Activated CD8-positive, alpha-beta T cell treated with anti-CD3 and anti-CD28 coated beads for 36 hours (primary cell): ENCODE measurements around the gene PDE4B. TPM values are rescaled to one million over a fixed set of nuclear protein-coding genes. Genes with fewer than 3 reads are reported as not detected.

Experiments used
- ATAC-seq: fragments of 200-7000 bp; cut with Tn5 transposase; one replicate; pipeline ENCODE4 v1.10.0; 2021; ENCODE audit warnings: mild to moderate bottlenecking, moderate library complexity
- CTCF ChIA-PET: fragments of 350-600 bp; sonication (Branson Sonifier 250); formaldehyde crosslinking; loops from one replicate; lab custom pipeline; 2021; ENCODE audit warnings: antibody characterized with exemption; lab: Charles Lee
- POLR2A ChIA-PET: fragments of 350-600 bp; sonication (Branson Sonifier 250); formaldehyde crosslinking; loops from one replicate; lab custom pipeline; 2021; ENCODE audit warnings: antibody characterized with exemption; lab: Charles Lee
- DNase-seq: peaks from one replicate; pipeline ENCODE4 v3.0.0-alpha.2; 2020
- H3K27ac Mint-ChIP-seq: one replicate; pipeline ENCODE4 v1.8.0; 2021; ENCODE audit warnings: mild to moderate bottlenecking, mixed read lengths
- H3K27me3 Mint-ChIP-seq: one replicate; pipeline ENCODE4 v1.8.0; 2021; ENCODE audit warnings: mixed read lengths
- H3K36me3 Mint-ChIP-seq: one replicate; pipeline ENCODE4 v1.8.0; 2021; ENCODE audit warnings: low read depth, mixed read lengths
- H3K4me1 Mint-ChIP-seq: one replicate; pipeline ENCODE4 v1.8.0; 2021; ENCODE audit warnings: low read depth, mixed read lengths
- H3K4me3 Mint-ChIP-seq: one replicate; pipeline ENCODE4 v1.8.0; 2021; ENCODE audit warnings: mild to moderate bottlenecking, moderate library complexity, mixed read lengths
- H3K9me3 Mint-ChIP-seq: one replicate; pipeline ENCODE4 v1.8.0; 2021; ENCODE audit warnings: mixed read lengths
- intact Hi-C: fragments of 100-400 bp; cut with micrococcal nuclease; formaldehyde crosslinking; loops from one replicate; pipeline ENCODE4 v1.10.0; 2022
- total RNA-seq, 2 experiments: library from RNA; stranded (reverse); gene quantifications; one replicate each; pipeline ENCODE4 v1.2.3, GENCODE V29; 2021
- TF ChIP-seq, protein P1 (sequence below): fragments of 200-600 bp; IDR thresholded peaks from one replicate; pipeline ENCODE4 v1.8.0; 2022; ENCODE audit warnings: antibody characterized with exemption, mild to moderate bottlenecking

The PDE4B gene
- total RNA-seq, 2 experiments from 2014 or later: 32.4 to 33.1 TPM

DNA sequence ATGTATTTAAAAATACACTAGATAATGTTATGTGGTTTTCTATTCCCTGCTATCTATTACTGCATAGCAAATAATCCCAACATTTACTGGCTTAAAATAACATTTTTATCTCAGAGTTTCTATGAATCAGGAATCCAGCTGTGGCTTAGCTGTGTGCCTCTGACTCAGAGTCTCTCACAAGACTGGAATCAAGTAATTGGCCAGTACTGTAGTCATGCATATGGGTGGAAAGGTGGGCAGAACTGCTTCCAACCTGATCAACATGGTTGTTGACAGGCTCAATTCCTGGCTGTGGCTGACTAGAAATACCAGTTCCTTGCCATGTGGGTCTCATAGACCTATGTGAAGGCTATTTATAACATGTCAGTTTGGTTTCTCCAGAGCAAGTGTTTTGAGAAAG lies 131.8 kb downstream of the PDE4B start:
- POLR2A ChIA-PET: no interaction called here
- H3K4me3 Mint-ChIP-seq: no peak overlapping the region
- CTCF ChIA-PET: no interaction called here
- TF ChIP-seq, protein P1, sequence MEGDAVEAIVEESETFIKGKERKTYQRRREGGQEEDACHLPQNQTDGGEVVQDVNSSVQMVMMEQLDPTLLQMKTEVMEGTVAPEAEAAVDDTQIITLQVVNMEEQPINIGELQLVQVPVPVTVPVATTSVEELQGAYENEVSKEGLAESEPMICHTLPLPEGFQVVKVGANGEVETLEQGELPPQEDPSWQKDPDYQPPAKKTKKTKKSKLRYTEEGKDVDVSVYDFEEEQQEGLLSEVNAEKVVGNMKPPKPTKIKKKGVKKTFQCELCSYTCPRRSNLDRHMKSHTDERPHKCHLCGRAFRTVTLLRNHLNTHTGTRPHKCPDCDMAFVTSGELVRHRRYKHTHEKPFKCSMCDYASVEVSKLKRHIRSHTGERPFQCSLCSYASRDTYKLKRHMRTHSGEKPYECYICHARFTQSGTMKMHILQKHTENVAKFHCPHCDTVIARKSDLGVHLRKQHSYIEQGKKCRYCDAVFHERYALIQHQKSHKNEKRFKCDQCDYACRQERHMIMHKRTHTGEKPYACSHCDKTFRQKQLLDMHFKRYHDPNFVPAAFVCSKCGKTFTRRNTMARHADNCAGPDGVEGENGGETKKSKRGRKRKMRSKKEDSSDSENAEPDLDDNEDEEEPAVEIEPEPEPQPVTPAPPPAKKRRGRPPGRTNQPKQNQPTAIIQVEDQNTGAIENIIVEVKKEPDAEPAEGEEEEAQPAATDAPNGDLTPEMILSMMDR: no peak
- intact Hi-C loops: no loop called here
- no peaks in the 10 kb centered on the region for H3K36me3 Mint-ChIP-seq
- H3K27me3 Mint-ChIP-seq: no peaks in the 10 kb centered on the region
- DNase-seq (no peak), ATAC-seq (no peak)
- no peaks in the 10 kb centered on the region for H3K9me3 Mint-ChIP-seq
- no peaks in the 10 kb centered on the region for H3K4me1 Mint-ChIP-seq
- no peak overlapping the region for H3K27ac Mint-ChIP-seq

DNA sequence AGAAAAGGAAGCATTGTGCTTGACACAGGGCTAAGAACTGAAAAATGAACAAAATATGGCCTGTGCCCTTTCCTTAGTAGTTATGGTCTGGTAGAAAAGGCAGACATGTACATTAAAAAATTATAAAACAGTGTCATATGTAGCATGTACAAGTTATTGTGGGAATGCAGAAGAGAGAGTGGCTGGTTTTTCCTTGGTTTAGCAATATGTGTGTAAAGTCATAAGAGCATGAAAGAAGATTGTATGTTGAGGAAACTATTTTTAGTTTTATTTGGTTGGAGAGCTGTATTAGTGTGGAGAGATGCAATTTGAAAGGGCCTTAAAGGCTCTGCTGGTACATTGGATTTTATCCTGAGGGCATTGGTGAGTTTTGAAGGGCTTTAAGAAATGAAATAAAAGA lies 145.8 kb downstream of the PDE4B start:
- Mint-ChIP-seq H3K4me3 (no peak overlapping the region), H3K9me3 (no peaks in the 10 kb centered on the region), H3K27me3 (peaks cover 6% of the 10 kb centered on the region), H3K27ac (no peak overlapping the region), H3K4me1 (no peaks in the 10 kb centered on the region), H3K36me3 (no peaks in the 10 kb centered on the region)
- TF ChIP-seq, protein P1: no peak
- intact Hi-C loops: no loop called here
- POLR2A ChIA-PET: no interaction called here
- CTCF ChIA-PET: interaction anchor here (2.0 kb wide), 1 partner anchor 304 kb away, joined by 7 read pairs; no protein-coding TSS in a partner anchor
- DNase-seq (no peak), ATAC-seq (no peak)

DNA sequence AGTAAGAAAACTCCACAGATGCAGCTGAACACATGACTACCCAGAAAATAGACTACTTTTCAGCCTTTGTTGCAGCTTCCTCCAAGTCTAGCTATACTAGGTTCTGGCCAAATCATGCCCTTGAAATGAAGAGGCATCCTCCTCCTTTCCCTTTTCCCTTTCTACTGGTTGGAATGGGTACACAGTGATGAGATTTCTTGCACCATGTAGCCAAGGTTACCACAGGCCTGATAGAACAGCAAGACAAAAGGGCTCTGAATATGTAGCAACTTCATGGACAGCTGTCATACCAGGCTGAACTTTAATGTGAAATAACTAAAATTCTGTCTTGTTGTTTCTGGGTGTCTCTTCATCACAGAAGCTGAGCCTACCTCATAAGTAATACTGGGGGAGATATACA lies 146.5 kb downstream of the PDE4B start:
- H3K4me1 Mint-ChIP-seq: no peaks in the 10 kb centered on the region
- no peak overlapping the region for H3K4me3 Mint-ChIP-seq
- ATAC-seq (no peak), DNase-seq (no peak)
- no peak overlapping the region for H3K27ac Mint-ChIP-seq
- TF ChIP-seq, protein P1: no peak
- H3K9me3 Mint-ChIP-seq: no peaks in the 10 kb centered on the region
- POLR2A ChIA-PET: no interaction called here
- H3K27me3 Mint-ChIP-seq: peaks cover 8% of the 10 kb centered on the region
- CTCF ChIA-PET: interaction anchor here (2.0 kb wide), 1 partner anchor 303 kb away, joined by 7 read pairs; no protein-coding TSS in a partner anchor
- intact Hi-C loops: no loop called here
- H3K36me3 Mint-ChIP-seq: no peaks in the 10 kb centered on the region

DNA sequence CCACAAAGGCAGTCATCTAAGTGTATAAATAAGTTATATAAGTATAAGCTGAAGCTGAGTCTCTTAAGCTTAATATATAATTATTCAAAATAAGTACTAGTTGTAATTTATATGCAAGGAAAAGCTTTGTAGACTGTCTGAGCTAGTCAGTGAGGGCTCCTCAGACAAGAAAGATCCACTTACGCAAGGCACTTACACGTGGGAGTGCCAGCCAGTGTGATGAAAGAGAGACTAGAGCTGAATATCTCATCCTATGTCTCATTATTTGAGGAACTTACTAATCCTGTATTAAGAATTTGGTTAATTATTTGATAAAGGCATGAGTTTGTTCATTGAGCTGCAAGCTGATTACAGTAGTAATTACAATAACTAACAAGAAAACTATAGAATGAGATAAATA lies 146.9 kb downstream of the PDE4B start:
- Mint-ChIP-seq H3K4me3 (no peak overlapping the region), H3K27ac (no peak overlapping the region), H3K4me1 (no peaks in the 10 kb centered on the region), H3K36me3 (no peaks in the 10 kb centered on the region), H3K27me3 (peaks cover 8% of the 10 kb centered on the region), H3K9me3 (no peaks in the 10 kb centered on the region)
- TF ChIP-seq, protein P1: no peak
- ATAC-seq: no peak
- CTCF ChIA-PET: interaction anchor here (2.0 kb wide), 1 partner anchor 303 kb away, joined by 7 read pairs; no protein-coding TSS in a partner anchor
- intact Hi-C loops: no loop called here
- no peak for DNase-seq
- POLR2A ChIA-PET: no interaction called here

DNA sequence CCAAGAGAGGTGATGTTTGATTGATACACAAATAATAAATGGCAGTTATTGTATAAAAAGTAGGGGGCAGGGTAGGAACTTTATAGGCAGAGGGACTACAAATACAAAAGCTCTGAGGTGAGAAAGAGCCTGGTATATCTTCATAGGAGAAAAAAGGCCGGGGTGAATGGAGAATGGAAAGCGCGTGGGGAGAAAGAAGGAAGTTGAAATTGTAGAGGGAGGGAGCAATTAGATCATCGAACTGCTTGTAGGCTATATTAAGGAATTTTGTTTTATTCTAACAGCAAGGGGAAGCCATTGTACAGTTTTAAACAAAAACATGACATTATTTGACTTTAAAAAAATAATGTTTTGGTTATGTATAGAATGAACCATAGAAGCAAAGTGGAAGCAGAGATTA lies 147.4 kb downstream of the PDE4B start:
- CTCF ChIA-PET: interaction anchor here (1.0 to 2.0 kb wide), 2 partner anchors 12 to 302 kb away, joined by 5 to 7 read pairs; no protein-coding TSS in a partner anchor
- intact Hi-C loops: no loop called here

More for the DNA sequence above, 147.4 kb downstream of the PDE4B start:
- ATAC-seq (no peak), DNase-seq (no peak)
- Mint-ChIP-seq H3K4me1 (no peaks in the 10 kb centered on the region), H3K9me3 (no peaks in the 10 kb centered on the region), H3K27ac (no peak overlapping the region), H3K4me3 (no peak overlapping the region), H3K27me3 (peaks cover 8% of the 10 kb centered on the region), H3K36me3 (no peaks in the 10 kb centered on the region)
- POLR2A ChIA-PET: no interaction called here
- TF ChIP-seq, protein P1: no peak
